G401.6 (cell line): ENCODE data around the gene GDF10.

ENCODE experiments used
- FAIRE-seq: peaks from 2 replicates; lab custom pipeline; 2012; peaks lifted over from hg19 to GRCh38; lab: Jason Lieb, UNC

GDF10 gene

DNA sequence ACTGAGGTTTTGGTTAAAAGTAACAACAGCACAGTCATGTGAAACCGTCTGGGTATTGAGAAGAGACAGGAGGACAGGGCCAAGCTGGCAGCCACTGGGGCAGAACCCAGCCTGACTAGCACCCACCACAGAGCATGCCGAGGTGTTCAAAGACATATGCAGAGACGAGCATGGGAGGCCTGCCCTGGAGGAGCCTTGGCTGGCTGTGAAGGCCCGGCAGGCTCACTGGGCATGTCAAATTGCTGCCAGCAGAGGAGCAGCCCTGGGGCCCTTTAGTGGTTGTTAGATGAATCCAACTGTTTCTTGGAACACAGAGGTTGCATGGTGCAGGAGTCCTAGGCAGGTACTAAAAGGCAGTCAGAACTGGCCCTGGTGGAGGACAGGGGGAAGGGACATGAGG lies 17.3 kb downstream of the GDF10 start:
- FAIRE-seq = no peak

DNA sequence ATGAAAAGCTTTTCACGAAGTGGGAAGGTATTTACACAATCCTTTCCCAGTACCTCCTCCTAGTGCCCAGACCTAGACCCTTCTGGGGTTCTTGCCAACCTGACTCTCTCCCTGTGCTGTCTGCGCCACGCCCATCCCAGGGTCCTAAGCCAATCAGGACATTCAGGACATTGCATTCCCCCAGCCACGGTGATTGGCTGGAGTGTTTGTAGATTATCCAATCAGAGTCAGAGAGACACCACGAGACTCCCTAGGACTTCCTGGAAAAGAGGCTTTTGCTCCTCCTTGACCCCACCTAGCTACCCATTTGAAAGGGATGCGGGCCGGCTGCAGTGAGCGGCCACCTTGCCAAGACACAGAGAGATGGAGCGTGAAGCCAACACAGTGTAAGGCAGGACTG lies 18.7 kb downstream of the GDF10 start:
- FAIRE-seq = no peak

GRCh38 chr10:47319784-47320183 lies 19.8 kb downstream of the GDF10 start:
- FAIRE-seq = no peak

DNA sequence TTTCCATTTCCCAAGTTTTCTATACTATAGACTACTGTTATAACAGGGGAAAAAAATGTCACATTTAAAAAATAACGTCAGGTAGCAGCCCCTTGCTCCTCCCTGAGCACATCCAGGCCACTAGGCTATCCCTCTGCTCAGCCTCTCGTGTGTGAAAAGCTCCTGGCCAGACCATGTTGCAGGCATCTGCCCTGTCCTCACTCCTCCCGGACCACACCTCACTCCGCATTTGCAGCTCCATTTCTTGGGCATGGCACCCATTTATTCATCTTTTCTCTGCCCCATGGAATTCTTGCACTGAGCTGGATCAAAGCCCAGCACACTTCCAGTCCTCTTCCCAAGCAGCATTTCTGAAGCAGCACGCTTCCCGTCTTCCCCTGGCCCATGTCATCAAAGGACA lies 20.8 kb downstream of the GDF10 start:
- no peak for FAIRE-seq

DNA sequence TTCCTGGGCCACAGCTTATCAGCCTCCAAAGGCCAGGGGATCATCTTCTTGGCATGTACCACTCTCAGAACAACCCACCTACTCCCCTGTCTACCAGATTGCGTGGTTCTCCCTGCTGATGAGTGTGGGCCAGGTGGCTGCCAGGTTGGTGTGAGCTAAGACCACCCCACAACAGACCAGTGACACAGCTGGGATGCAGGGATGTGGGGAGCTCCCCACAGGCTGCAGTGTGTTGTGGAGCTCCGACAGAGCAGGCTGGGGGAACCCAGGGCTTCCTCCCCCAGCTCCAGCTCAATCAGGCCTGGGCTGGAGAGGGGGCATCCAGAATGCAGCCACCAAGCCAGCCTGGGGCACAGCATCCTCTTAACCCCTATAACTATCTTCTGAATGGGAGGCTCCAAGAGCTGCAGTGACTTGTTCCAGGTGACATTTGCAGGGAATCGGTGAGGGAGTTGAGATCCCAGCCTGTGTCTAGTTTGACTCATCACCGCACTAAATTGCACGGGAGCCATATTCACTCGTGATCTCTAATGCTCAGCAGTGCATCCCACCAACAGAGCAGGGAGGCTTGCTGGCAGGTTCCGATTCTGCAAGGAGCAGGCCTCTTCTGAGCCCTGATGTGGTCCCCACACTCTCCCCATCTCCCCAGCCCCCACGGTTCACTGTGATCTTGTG lies 21.7 kb downstream of the GDF10 start:
- FAIRE-seq = no peak

DNA sequence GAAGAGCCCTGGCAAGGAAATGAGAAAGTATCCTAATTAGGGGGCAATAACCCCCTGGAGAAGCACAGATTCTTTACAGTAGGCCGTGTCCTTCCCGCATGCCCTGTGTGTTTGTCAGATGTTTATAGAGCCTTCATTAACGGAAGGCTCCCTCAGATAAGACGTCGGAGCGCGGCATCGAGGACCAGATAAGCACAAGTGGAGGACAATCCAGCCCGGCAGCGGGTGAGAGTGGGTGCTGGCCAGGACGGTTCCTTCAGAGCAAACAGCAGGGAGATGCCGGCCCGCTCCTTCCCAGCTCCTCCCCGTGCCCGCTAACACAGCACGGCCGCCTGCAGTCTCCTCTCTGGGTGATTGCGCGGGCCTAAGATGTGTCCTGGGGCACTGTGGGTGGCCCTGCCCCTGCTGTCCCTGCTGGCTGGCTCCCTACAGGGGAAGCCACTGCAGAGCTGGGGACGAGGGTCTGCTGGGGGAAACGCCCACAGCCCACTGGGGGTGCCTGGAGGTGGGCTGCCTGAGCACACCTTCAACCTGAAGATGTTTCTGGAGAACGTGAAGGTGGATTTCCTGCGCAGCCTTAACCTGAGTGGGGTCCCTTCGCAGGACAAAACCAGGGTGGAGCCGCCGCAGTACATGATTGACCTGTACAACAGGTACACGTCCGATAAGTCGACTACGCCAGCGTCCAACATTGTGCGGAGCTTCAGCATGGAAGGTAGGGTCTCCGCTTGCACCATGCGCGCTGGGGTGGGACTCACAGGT lies 22.5 kb downstream of the GDF10 start, which contains the start of gene GDF2:
TSS of gene GDF2 (plus strand) at position 155 of the 762 bp plus-strand sequence. CDS start at position 370, 215 bp downstream.
- FAIRE-seq = no peak

- no peak for FAIRE-seq
These were observed 23.1 kb downstream of the GDF10 start for GRCh38 chr10:47323087-47323486.

DNA sequence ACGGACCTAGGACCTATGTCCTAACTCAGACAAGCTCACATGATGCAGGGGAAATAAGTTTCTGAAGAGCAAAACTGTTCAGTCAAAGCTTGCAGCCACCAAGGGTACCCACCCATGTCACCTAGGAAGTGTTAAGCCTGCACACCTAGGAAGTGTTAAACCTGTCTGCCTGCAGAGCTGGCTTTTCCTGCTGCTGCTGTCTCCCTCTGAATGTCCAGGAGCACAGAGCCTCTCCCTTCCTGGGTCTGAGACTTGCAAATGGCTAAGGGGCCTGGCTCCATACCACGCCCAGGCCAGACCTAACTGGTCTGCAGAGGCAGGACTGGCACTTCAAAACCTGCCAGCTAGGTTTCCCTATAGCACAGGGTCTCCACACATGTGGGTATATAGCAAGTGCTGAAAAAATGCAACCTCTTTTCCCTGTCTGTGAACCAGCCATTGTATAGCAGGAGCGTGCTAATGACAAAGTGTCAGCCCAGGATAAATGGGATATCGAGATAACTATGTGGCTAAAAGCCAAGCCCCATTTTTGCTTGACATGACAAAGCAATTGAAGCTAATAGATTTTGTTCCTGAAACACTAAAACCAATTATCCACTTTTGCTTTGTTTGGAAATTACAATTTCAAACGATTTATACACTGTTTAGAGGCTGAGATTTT lies 23.8 kb downstream of the GDF10 start:
- FAIRE-seq = no peak

- FAIRE-seq = no peak
These were observed 25.6 kb downstream of the GDF10 start for GRCh38 chr10:47325303-47326291.

GRCh38 chr10:47326306-47326926 lies 26.4 kb downstream of the GDF10 start:
- no peak for FAIRE-seq

- FAIRE-seq = no peak
These were observed 26.9 kb downstream of the GDF10 start for GRCh38 chr10:47326927-47327330.

DNA sequence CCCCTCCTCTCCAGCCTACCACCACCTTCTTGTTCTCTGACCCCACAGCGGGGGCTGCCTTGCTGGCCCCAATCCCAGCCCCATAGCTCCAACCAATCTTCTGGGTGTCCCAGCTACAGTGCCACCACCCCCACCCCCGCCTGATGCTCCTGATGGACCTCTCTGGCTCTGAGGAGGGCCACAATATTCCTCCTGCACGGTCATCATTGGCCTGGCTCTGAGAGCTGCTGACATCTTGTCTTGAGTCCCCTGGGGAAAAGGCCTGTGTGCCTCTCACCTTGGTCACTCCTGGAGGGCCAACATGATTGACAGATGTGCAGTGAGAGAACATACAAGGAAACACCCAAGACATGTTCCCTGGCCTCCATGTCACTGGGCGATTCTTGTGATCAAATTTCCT lies 29.9 kb downstream of the GDF10 start:
- FAIRE-seq = no peak

DNA sequence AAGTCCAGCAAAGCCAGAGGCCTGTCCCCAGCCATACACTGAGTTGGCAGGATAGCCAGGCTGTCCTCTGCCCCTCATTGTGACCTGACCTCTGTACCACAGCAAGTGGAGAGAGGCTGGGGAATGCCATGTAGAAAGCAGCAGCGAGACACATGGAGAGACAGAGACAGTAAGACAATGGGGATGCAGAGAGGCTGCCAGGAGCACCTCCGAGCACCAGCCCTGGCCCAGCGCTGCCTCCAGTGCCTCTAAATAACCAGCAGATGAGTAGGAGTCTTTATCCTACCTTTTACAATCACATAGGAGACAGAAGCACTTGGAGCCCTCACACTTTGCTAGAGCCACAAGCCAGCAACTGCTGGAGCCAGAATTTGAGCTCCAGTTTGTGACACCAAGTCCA lies 30.4 kb downstream of the GDF10 start:
- FAIRE-seq = no peak

- no peak for FAIRE-seq
These were observed 30.8 kb downstream of the GDF10 start for GRCh38 chr10:47330804-47331203.

DNA sequence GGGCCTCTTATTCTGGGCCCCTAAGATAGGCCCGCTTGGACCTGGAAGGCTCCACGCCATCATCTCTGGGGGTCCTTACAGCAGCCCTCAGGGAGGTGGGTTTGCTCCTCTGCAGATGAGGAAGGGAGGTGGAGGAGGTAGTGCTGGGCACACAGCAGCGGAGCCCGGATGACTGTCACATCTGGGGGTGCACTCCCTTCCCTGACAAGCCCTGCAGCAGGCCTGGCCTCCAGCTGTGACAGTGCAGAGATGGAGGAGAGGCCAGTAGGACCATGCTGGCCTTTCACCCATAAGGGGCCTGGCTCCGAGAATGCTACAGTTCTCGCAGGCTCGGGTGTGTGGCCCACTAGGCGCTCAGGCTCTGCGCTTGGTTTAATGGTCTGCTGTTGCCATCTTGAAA lies 31.5 kb downstream of the GDF10 start:
- FAIRE-seq = no peak

DNA sequence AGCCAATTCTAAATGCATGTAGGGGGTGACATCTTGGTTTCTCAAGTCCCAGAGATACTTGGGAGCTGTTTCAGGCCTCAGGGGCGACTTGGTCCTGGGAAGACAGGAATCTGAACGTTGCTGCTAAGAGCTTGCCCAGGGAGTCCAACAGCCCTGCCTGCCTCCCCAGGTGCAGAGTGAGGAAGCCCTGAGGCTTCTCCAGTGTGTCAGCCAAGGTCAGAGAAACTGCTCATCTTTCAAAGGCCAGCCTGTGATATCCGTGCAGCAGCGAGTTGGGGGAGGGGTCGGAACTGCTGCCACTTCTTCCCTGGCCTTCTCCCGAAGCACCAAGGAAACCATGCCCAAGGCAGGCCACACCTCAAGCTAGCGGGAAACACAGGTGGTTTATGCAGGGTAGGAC lies 32.0 kb downstream of the GDF10 start:
- no peak for FAIRE-seq

GRCh38 chr10:47332371-47332770 lies 32.4 kb downstream of the GDF10 start:
- FAIRE-seq = no peak

DNA sequence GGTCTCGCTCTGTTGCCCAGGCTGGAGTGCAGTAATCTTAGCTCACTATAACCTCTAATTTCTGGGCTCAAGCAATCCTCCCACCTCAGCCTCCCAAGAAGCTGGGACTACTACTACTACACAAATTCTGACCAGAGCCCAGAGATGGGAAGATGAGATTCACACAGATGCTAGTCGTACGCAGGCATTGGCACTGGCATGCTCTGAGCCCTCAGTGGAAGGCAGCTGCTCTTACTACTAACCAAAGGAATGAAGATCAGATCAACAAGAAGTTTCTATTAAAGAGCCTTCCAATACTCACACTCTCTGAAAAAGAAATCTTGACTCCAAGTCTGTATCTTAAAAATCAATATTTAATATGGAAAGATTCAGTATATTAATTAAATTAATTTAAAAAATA lies 32.9 kb downstream of the GDF10 start:
- FAIRE-seq = no peak

- FAIRE-seq = no peak
These were observed 33.5 kb downstream of the GDF10 start for GRCh38 chr10:47333532-47333931.

GRCh38 chr10:47334466-47335295 lies 34.7 kb downstream of the GDF10 start:
- FAIRE-seq = no peak

DNA sequence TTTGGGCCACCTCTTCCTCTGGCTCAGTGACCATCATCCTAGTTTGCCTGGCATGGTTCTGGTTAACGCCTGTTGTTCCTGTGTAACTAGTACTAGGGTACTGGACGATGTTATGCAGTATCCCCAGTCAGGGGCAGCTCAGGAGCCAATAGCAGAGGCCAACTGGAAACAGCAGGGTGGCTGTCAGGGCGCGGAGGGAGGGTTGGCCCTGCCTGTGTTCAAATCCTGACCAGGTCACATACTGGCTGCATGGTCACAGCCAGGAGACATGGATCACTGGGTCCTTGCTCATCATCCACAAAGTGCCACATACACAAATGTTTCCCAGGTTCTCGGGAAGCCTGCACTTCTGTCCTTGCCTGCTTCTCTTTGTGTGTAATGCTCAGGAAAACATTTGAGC lies 35.9 kb downstream of the GDF10 start:
- no peak for FAIRE-seq
